Keratinocyte (primary cell): ENCODE measurements around the gene BTF3. TPM values are rescaled to one million over a fixed set of nuclear protein-coding genes. Genes with fewer than 3 reads are reported as not detected.

Experiments used
- DNase-seq: peaks from one replicate; pipeline ENCODE4 v3.0.0-alpha.2; 2011; ENCODE audit warnings: low read depth, missing footprints, low spot score
- FAIRE-seq: peaks from 2 replicates; lab custom pipeline; 2011; peaks lifted over from hg19 to GRCh38; lab: Jason Lieb, UNC
- H2AFZ ChIP-seq: 2 replicates; pipeline ENCODE4 v1.6.0; 2012; ENCODE audit warnings: low read length, control low read depth, inconsistent platforms; ENCODE audit not compliant: control insufficient read depth
- H3K27ac ChIP-seq: 2 replicates; pipeline ENCODE4 v1.5.1; 2011; ENCODE audit warnings: low read length; ENCODE audit not compliant: control insufficient read depth, insufficient read depth
- H3K27me3 ChIP-seq: 3 replicates; pipeline ENCODE4 v1.6.0; 2011; ENCODE audit warnings: low read length; ENCODE audit not compliant: control insufficient read depth, insufficient read depth; ENCODE audit errors: extremely low read depth
- H3K36me3 ChIP-seq, 2 experiments: 2 replicates in 1 of 2; 3 replicates in 1 of 2; pipeline ENCODE4 v1.5.1; 2011; ENCODE audit warnings: low read length in 2 of 2, mild to moderate bottlenecking in 1 of 2; ENCODE audit not compliant: control insufficient read depth in 2 of 2, insufficient read depth in 2 of 2; ENCODE audit errors: extremely low read depth in 1 of 2
- H3K4me1 ChIP-seq: 3 replicates; pipeline ENCODE4 v1.5.1; 2011; ENCODE audit warnings: low read length; ENCODE audit not compliant: control insufficient read depth, insufficient read depth; ENCODE audit errors: extremely low read depth
- H3K4me2 ChIP-seq: 3 replicates; pipeline ENCODE4 v1.6.0; 2011; ENCODE audit warnings: low read depth, low read length; ENCODE audit not compliant: control insufficient read depth, insufficient read depth; ENCODE audit errors: extremely low read depth
- H3K4me3 ChIP-seq, 3 experiments: fragments of 200-600 bp in 1 of 3; sonication (generic) in 1 of 3; 2 replicates in 2 of 3; 3 replicates in 1 of 3; pipeline ENCODE4 v1.5.1; 2011 to 2016; ENCODE audit warnings: low read length in 3 of 3, mild to moderate bottlenecking in 3 of 3, control low read depth in 2 of 3, inconsistent platforms in 1 of 3, low read depth in 1 of 3, mixed read lengths in 1 of 3, mixed run types in 1 of 3, moderate library complexity in 1 of 3; ENCODE audit not compliant: control insufficient read depth in 2 of 3, insufficient read depth in 2 of 3; ENCODE audit errors: extremely low read depth in 1 of 3
- H3K79me2 ChIP-seq: 2 replicates; pipeline ENCODE4 v1.6.0; 2012; ENCODE audit warnings: low read length; ENCODE audit not compliant: control insufficient read depth, insufficient read depth
- H3K9ac ChIP-seq: 3 replicates; pipeline ENCODE4 v1.6.0; 2011; ENCODE audit warnings: low read length; ENCODE audit not compliant: control insufficient read depth, insufficient read depth; ENCODE audit errors: extremely low read depth
- H3K9me1 ChIP-seq: 3 replicates; pipeline ENCODE4 v1.6.0; 2011; ENCODE audit warnings: low read length; ENCODE audit not compliant: control insufficient read depth, insufficient read depth; ENCODE audit errors: extremely low read depth
- H3K9me3 ChIP-seq: 2 replicates; pipeline ENCODE4 v1.5.1; 2012; ENCODE audit warnings: low read depth, low read length; ENCODE audit not compliant: control insufficient read depth
- H4K20me1 ChIP-seq: 3 replicates; pipeline ENCODE4 v1.6.0; 2011; ENCODE audit warnings: low read length; ENCODE audit not compliant: control insufficient read depth, insufficient read depth; ENCODE audit errors: extremely low read depth
- CTCF ChIP-seq, 3 experiments: IDR thresholded peaks in 1 of 3; conservative IDR thresholded peaks in 1 of 3; optimal IDR thresholded peaks in 1 of 3; 2 replicates in 2 of 3; 3 replicates in 1 of 3; pipeline versions ENCODE3 to v1.5.1; 2011; ENCODE audit warnings: low read length in 3 of 3, mild to moderate bottlenecking in 3 of 3, moderate library complexity in 2 of 3, control low read depth in 1 of 3, inconsistent platforms in 1 of 3; ENCODE audit not compliant: insufficient read depth in 2 of 3; ENCODE audit errors: extremely low read depth in 1 of 3
- EZH2 ChIP-seq: IDR thresholded peaks from one replicate; pipeline ENCODE4 v1.6.1; 2012; ENCODE audit warnings: inconsistent platforms, mild to moderate bottlenecking, low read length, moderate library complexity
- dilution Hi-C: fragments of 300-500 bp; cut with MboI; formaldehyde crosslinking; loops from one replicate; pipeline ENCODE4 v1.7.0; 2020; ENCODE audit warnings: low sequenced_read_pairs; ENCODE audit not compliant: extremely low pct_ligation_motif_present
- polyA plus RNA-seq, 5 experiments: library from polyadenylated mRNA; depleted of rRNA in 3 of 5; stranded (reverse) in 3 of 5; stranded (forward) in 1 of 5; unstranded in 1 of 5; fragments of >200 nt; gene quantifications; 1 replicate in 1 of 5; 2 replicates in 3 of 5; 3 replicates in 1 of 5; pipeline versions ENCODE4 v1.2.1 to v1.2.3, GENCODE V29; 2011 to 2012; ENCODE audit warnings: missing spikeins in 2 of 5, low read depth in 1 of 5, low replicate concordance in 1 of 5

The BTF3 gene
- polyA plus RNA-seq, 1 donor (not counting 4 experiments of a cell fraction or from before 2014, with no cell fraction given): 857 TPM

GRCh38 chr5:73484511-73484910 is 13.7 kb upstream of the BTF3 start:
- H3K4me3 ChIP-seq: no peak overlapping the region
- H3K27me3 ChIP-seq: no peaks in the 10 kb centered on the region
- TF ChIP-seq EZH2: no peak
- TF ChIP-seq CTCF (optimal IDR thresholded peaks at IDR 0.05 in 1 of 3, IDR thresholded peaks at IDR 0.05 in 1 of 3, conservative IDR thresholded peaks at IDR 0.05 in 1 of 3; ENCODE audit: extremely low read depth in 1 of 3, insufficient read depth in 2 of 3, low read length in 3 of 3): no peak
- FAIRE-seq (no peak), DNase-seq (no peak)
- no peaks in the 10 kb centered on the region for H4K20me1 ChIP-seq
- H3K4me1 ChIP-seq: no peaks in the 10 kb centered on the region
- no peak overlapping the region for H2AFZ ChIP-seq
- H3K79me2 ChIP-seq: no peaks in the 10 kb centered on the region
- H3K9ac ChIP-seq: no peak overlapping the region
- dilution Hi-C loops: no loop called here
- no peaks in the 10 kb centered on the region for H3K9me3 ChIP-seq
- H3K9me1 ChIP-seq: no peaks in the 10 kb centered on the region
- H3K27ac ChIP-seq: no peak overlapping the region
- H3K36me3 ChIP-seq: no peaks in the 10 kb centered on the region
- no peak overlapping the region for H3K4me2 ChIP-seq

- no peaks in the 10 kb centered on the region for H3K9me1 ChIP-seq
- FAIRE-seq: no peak
- no peak overlapping the region for H2AFZ ChIP-seq
- no peaks in the 10 kb centered on the region for H3K79me2 ChIP-seq
- no peak for DNase-seq
- no peak for TF ChIP-seq EZH2
- H3K36me3 ChIP-seq: no peaks in the 10 kb centered on the region
- H3K4me3 ChIP-seq: no peak overlapping the region
- H3K4me2 ChIP-seq: no peak overlapping the region
- no peaks in the 10 kb centered on the region for H4K20me1 ChIP-seq
- H3K4me1 ChIP-seq: no peaks in the 10 kb centered on the region
- dilution Hi-C loops: no loop called here
- no peak overlapping the region for H3K27ac ChIP-seq
- H3K9me3 ChIP-seq: no peaks in the 10 kb centered on the region
- H3K27me3 ChIP-seq: no peaks in the 10 kb centered on the region
- no peak overlapping the region for H3K9ac ChIP-seq
Measured at GRCh38 chr5:73485715-73486114, 12.5 kb upstream of the BTF3 start.
